GM23338 (cell line): ENCODE data around the gene FGF13. TPM values are rescaled to one million over a fixed set of nuclear protein-coding genes. Genes with fewer than 3 reads are reported as not detected.

Experiments
- ATAC-seq: fragments of 200-7000 bp; cut with Tn5 transposase; 3 replicates; pipeline ENCODE4 v1.9.1; 2020
- DNase-seq: peaks from one replicate; pipeline ENCODE4 v3.0.0-alpha.2; 2015; ENCODE audit warnings: low spot score
- H2AFZ ChIP-seq: fragments of 200-600 bp; sonication (generic); 2 replicates; pipeline ENCODE4 v1.8.0; 2016; ENCODE audit warnings: antibody characterized with exemption, mild to moderate bottlenecking, moderate library complexity
- H3F3A ChIP-seq: fragments of 200-600 bp; sonication (generic); replicated peaks from 2 replicates; pipeline ENCODE4 v1.8.0; 2017; ENCODE audit warnings: antibody characterized with exemption, mixed run types, low read depth
- H3K27ac ChIP-seq: fragments of 200-600 bp; sonication (generic); 2 replicates; pipeline ENCODE4 v1.6.1; 2016; ENCODE audit warnings: low read depth
- H3K27me3 ChIP-seq: fragments of 200-600 bp; sonication (generic); 2 replicates; pipeline ENCODE4 v1.8.0; 2016; ENCODE audit warnings: mild to moderate bottlenecking, mixed run types, moderate library complexity; ENCODE audit not compliant: insufficient read depth
- H3K36me3 ChIP-seq: fragments of 200-600 bp; sonication (generic); 2 replicates; pipeline ENCODE4 v1.8.0; 2016; ENCODE audit warnings: mild to moderate bottlenecking; ENCODE audit not compliant: insufficient read depth
- H3K4me1 ChIP-seq: fragments of 200-600 bp; sonication (generic); 2 replicates; pipeline ENCODE4 v1.8.0; 2016; ENCODE audit warnings: mild to moderate bottlenecking, moderate library complexity; ENCODE audit not compliant: insufficient read depth
- H3K4me2 ChIP-seq: fragments of 200-600 bp; sonication (generic); 2 replicates; pipeline ENCODE4 v1.7.1; 2017; ENCODE audit warnings: mixed run types
- H3K4me3 ChIP-seq: fragments of 200-600 bp; sonication (generic); 2 replicates; pipeline ENCODE4 v1.6.1; 2016; ENCODE audit warnings: mixed run types
- H3K79me2 ChIP-seq: fragments of 200-600 bp; sonication (generic); replicated peaks from 2 replicates; pipeline ENCODE4 v1.8.0; 2017; ENCODE audit warnings: mild to moderate bottlenecking; ENCODE audit not compliant: insufficient read depth
- H3K9me2 ChIP-seq: fragments of 200-600 bp; sonication (generic); 2 replicates; pipeline ENCODE4 v1.8.0; 2017; ENCODE audit not compliant: insufficient read depth
- H4K20me1 ChIP-seq: fragments of 200-600 bp; sonication (generic); replicated peaks from 2 replicates; pipeline ENCODE4 v1.8.0; 2017; ENCODE audit warnings: mild to moderate bottlenecking; ENCODE audit not compliant: insufficient read depth
- H3K27ac Mint-ChIP-seq: 2 replicates; pipeline ENCODE4 v1.8.0; 2020; ENCODE audit warnings: inconsistent platforms, mild to moderate bottlenecking, moderate library complexity, mixed read lengths
- H3K27me3 Mint-ChIP-seq: 3 replicates; pipeline ENCODE4 v1.8.0; 2022; ENCODE audit warnings: low read depth, mild to moderate bottlenecking, moderate library complexity, mixed read lengths, inconsistent platforms; ENCODE audit not compliant: insufficient read depth, poor library complexity
- H3K36me3 Mint-ChIP-seq: 3 replicates; pipeline ENCODE4 v1.8.0; 2021; ENCODE audit warnings: low read depth, mild to moderate bottlenecking, inconsistent platforms, moderate library complexity, mixed read lengths
- H3K4me1 Mint-ChIP-seq: 3 replicates; pipeline ENCODE4 v1.8.0; 2020; ENCODE audit warnings: mild to moderate bottlenecking, inconsistent platforms, mixed read lengths
- H3K4me3 Mint-ChIP-seq: 3 replicates; pipeline ENCODE4 v1.8.0; 2021; ENCODE audit warnings: moderate library complexity, mild to moderate bottlenecking, inconsistent platforms, mixed read lengths
- H3K9me3 Mint-ChIP-seq: 3 replicates; pipeline ENCODE4 v1.8.0; 2020; ENCODE audit warnings: moderate library complexity, mild to moderate bottlenecking, inconsistent platforms, mixed read lengths
- CREB1 ChIP-seq: fragments of 250-450 bp; sonication (Bioruptor Pico); IDR thresholded peaks from 2 replicates; pipeline ENCODE4 v1.5.0; 2020; ENCODE audit warnings: low read depth, mild to moderate bottlenecking, moderate library complexity
- CTCF ChIP-seq, 2 experiments: fragments of 200-600 bp in 1 of 2; sonication (generic) in 1 of 2; conservative IDR thresholded peaks; 2 replicates each; pipeline versions ENCODE4 v1.5.1 to v1.6.1; 2016 to 2017; ENCODE audit warnings: antibody characterized with exemption in 2 of 2, low read depth in 2 of 2, mild to moderate bottlenecking in 2 of 2, moderate library complexity in 1 of 2
- ETS1 ChIP-seq: IDR thresholded peaks from 2 replicates; pipeline ENCODE4 v1.6.1; 2016; ENCODE audit warnings: antibody characterized with exemption
- EZH2 ChIP-seq: fragments of 200-600 bp; sonication (generic); IDR thresholded peaks from one replicate; pipeline ENCODE4 v1.8.0; 2017; ENCODE audit warnings: antibody characterized with exemption, mild to moderate bottlenecking, low read depth; ENCODE audit not compliant: unreplicated experiment
- EZH2phosphoT487 ChIP-seq: fragments of 200-600 bp; sonication (generic); IDR thresholded peaks from one replicate; pipeline ENCODE4 v1.8.1; 2018; ENCODE audit warnings: antibody characterized with exemption; ENCODE audit not compliant: unreplicated experiment
- JUNB ChIP-seq: IDR thresholded peaks from one replicate; pipeline ENCODE4 v1.6.1; 2016; ENCODE audit warnings: antibody characterized with exemption; ENCODE audit not compliant: unreplicated experiment
- NANOG ChIP-seq: IDR thresholded peaks from 2 replicates; pipeline ENCODE4 v1.6.1; 2016; ENCODE audit warnings: antibody characterized with exemption, borderline replicate concordance
- POLR2AphosphoS5 ChIP-seq: IDR thresholded peaks from 2 replicates; pipeline ENCODE4 v1.6.1; 2016; ENCODE audit warnings: antibody characterized with exemption, low read depth
- REST ChIP-seq: IDR thresholded peaks from one replicate; pipeline ENCODE4 v1.6.1; 2018; ENCODE audit warnings: antibody characterized with exemption; ENCODE audit not compliant: unreplicated experiment
- STAT1 ChIP-seq: IDR thresholded peaks from one replicate; pipeline ENCODE4 v1.6.1; 2016; ENCODE audit warnings: antibody characterized with exemption; ENCODE audit not compliant: unreplicated experiment
- ZNF114 ChIP-seq: fragments of 250-450 bp; sonication (Bioruptor Pico); IDR thresholded peaks from 2 replicates; pipeline ENCODE4 v1.5.0; 2020; ENCODE audit warnings: mild to moderate bottlenecking, moderate library complexity
- ZNF331 ChIP-seq: fragments of 250-450 bp; sonication (Bioruptor Pico); IDR thresholded peaks from 2 replicates; pipeline ENCODE4 v1.5.0; 2020; ENCODE audit warnings: low read depth, mild to moderate bottlenecking, moderate library complexity
- ZNF462 ChIP-seq: fragments of 250-450 bp; sonication (Bioruptor Pico); IDR thresholded peaks from 2 replicates; pipeline ENCODE4 v1.5.0; 2020; ENCODE audit warnings: mild to moderate bottlenecking, moderate library complexity
- polyA plus RNA-seq: library from polyadenylated mRNA; unstranded; fragments of >200 nt; fragmentation: Nextera tagmentation; extraction: Ambion mirVana; gene quantifications from 2 replicates; pipeline ENCODE4 v1.2.1, GENCODE V29; 2016
- total RNA-seq: library from RNA; depleted of rRNA; stranded (reverse); fragments of >200 nt; shearing (Covaris generic); gene quantifications from 2 replicates; pipeline ENCODE4 v1.2.3, GENCODE V29; 2014

FGF13 gene
- total and polyA plus RNA-seq, 2 experiments from 2014 or later, result 18.8 to 20.3 TPM

GRCh38 chrX:138718941-138719340, 7.4 kb upstream of the FGF13 start:
- Mint-ChIP-seq H3K4me3 (no peak overlapping the region), H3K27me3 (no peaks in the 10 kb centered on the region), H3K4me1 (peaks cover 12% of the 10 kb centered on the region), H3K36me3 (peaks cover 3% of the 10 kb centered on the region; the same call in 1 of the 3 replicates), H3K27ac (no peak overlapping the region), H3K9me3 (no peaks in the 10 kb centered on the region)
- H3K4me2 ChIP-seq, result no peak overlapping the region
- no peaks in the 10 kb centered on the region for H4K20me1 ChIP-seq
- no peaks in the 10 kb centered on the region for H3K4me1 ChIP-seq
- no peak overlapping the region for H3K4me3 ChIP-seq
- no peaks in the 10 kb centered on the region for H3F3A ChIP-seq
- no peak overlapping the region for H3K27ac ChIP-seq
- no peak for ATAC-seq
- no peaks in the 10 kb centered on the region for H3K9me2 ChIP-seq
- no peaks in the 10 kb centered on the region for H3K79me2 ChIP-seq
- no peak for DNase-seq
- H3K36me3 ChIP-seq, result no peaks in the 10 kb centered on the region
- H2AFZ ChIP-seq, result no peak overlapping the region
- H3K27me3 ChIP-seq, result no peaks in the 10 kb centered on the region
- no peak for TF ChIP-seq ZNF114
- TF ChIP-seq ZNF331 (CRISPR knock-in tag), result no peak
- TF ChIP-seq STAT1, result no peak
- TF ChIP-seq NANOG, result no peak
- no peak for TF ChIP-seq REST
- no peak for TF ChIP-seq POLR2AphosphoS5
- TF ChIP-seq ZNF462 (CRISPR knock-in tag), result no peak
- no peak for TF ChIP-seq CREB1 (CRISPR knock-in tag)
- no peak for TF ChIP-seq JUNB
- TF ChIP-seq CTCF (conservative IDR thresholded peaks at IDR 0.05; ENCODE audit: low read depth in 2 of 2), result no peak
- no peak for TF ChIP-seq ETS1
- TF ChIP-seq EZH2phosphoT487, result no peak
- TF ChIP-seq EZH2, result no peak
